ENCODE measurements around the gene NRG3.

Gene NRG3

DNA sequence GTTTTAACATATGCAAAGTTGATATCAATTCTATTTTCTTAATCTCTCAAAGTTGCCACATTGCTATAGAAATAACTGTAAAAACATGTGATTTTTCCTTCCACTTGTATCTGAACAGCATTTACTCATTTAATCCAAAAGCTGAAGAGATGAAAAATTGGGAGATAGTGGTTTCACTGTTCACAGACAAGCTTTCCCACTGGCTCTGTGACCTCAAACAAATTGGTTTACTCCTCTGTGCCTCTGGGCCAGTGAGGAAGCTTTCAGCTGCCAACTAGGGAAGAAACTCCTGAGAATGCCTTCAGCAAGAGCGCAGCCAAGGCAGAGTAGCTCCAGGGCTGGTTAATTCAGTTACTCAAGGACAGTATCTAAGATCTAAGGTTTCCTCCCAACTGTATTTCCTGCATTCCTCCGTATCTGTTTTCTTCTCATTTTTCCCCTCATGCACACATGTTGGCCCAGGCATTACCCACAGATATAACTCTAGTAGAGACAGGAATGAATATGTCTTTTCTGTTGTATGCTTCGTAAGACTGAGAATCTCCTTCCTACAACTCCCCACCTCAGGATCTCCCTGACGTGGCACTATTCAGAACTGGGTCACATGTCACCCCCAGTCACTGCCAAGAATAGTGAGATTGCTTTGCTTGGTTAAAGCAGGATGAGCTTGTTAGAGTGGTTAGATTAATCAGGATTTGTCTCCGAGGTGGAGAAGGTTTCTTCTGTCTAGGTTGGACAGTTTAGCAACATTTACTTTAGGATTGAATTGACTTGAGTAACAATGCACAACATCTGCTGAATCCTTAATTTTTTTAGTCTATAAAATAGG, 315.7 kb downstream of the NRG3 start:
- H3K27me3 Mint-ChIP-seq, result no peaks in the 10 kb centered on the region

DNA sequence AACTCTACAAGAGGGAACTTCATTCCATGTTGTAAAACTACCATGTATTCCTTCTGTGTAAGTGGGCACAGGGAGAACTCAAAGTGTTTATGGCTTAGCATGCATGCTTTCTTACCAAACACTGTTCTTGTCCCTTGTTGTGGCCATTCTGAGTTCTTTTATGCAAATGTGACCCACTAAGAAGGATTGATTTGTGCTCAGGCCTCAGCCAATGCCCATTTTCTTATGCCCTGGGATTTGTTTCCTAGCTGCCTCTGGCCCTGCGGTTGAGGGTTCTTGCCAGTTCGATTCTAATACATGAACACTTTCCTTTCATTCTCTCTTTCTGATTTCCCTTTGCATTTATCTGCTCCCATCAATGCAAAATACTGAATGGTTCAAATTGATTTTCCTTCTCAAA, 316.7 kb downstream of the NRG3 start:
- no peaks in the 10 kb centered on the region for H3K4me1 Mint-ChIP-seq (ENCODE audit: low read depth in 2 of 2)
- no peaks in the 10 kb centered on the region for H3K27me3 Mint-ChIP-seq
- H3K36me3 Mint-ChIP-seq (ENCODE audit: insufficient read depth), result no peaks in the 10 kb centered on the region

More for the DNA sequence above, 315.7 kb downstream of the NRG3 start:
- Mint-ChIP-seq H3K36me3 (ENCODE audit: insufficient read depth) (no peaks in the 10 kb centered on the region), H3K27ac (no peak overlapping the region), H3K9me3 (peaks cover 4 to 17% of the 10 kb centered on the region in 2 donors), H3K4me1 (ENCODE audit: low read depth in 2 of 2) (no peaks in the 10 kb centered on the region), H3K4me3 (no peak overlapping the region)
- DNase-seq (no peak), ATAC-seq (replicated peaks) (no peak)

DNA sequence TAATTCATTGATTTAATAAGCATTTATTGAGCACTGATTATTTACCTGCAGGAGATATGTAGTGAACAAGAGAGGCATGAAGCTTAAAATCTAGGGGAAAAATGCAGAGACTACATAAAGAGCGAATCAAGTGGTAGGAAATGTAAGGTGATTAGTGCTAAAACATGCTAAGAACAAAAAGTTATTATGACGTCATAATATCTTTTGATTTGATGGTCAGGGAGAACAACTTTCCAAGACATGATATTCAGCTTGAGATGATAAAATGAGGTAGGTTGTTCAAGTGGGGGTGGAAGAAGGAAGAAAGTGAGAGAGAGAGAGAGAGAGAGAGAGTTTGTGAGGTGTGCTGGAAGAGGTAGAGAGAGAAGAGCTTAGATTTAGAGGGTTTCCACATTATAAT, 317.7 kb downstream of the NRG3 start:
- no peaks in the 10 kb centered on the region for H3K36me3 Mint-ChIP-seq (ENCODE audit: insufficient read depth)
- H3K4me3 Mint-ChIP-seq, result no peak overlapping the region
- H3K9me3 Mint-ChIP-seq, result peaks cover 4 to 11% of the 10 kb centered on the region in 2 donors
- ATAC-seq (replicated peaks) (no peak), DNase-seq (no peak)
- no peaks in the 10 kb centered on the region for H3K4me1 Mint-ChIP-seq (ENCODE audit: low read depth in 2 of 2)
- H3K27ac Mint-ChIP-seq, result no peak overlapping the region
- no peaks in the 10 kb centered on the region for H3K27me3 Mint-ChIP-seq

More for the DNA sequence above, 316.7 kb downstream of the NRG3 start:
- Mint-ChIP-seq H3K4me3 (no peak overlapping the region), H3K27ac (no peak overlapping the region), H3K9me3 (peaks cover 4 to 17% of the 10 kb centered on the region in 2 donors)
- DNase-seq (no peak), ATAC-seq (replicated peaks) (no peak)

DNA sequence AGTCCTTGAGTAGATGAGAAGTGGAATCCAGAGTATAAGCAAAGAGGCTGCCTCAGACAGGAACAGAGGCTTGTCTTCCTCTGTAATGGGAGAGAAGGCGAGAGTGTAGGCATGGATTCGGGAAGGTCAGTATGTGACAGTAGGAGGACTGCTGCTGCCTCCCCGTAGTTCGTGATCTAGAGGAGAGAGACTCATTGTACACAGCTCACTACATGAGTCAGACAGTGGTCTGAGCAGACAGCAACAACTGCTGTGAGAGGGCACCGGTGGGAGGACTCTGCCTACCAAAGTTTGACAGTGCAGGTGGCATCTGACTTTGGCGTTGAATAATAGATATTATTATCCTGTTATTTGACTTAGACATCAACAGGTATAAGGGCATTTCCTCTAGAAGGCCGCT, 319.4 kb downstream of the NRG3 start:
- H3K27me3 Mint-ChIP-seq, result no peaks in the 10 kb centered on the region
- H3K27ac Mint-ChIP-seq, result no peak overlapping the region
- H3K9me3 Mint-ChIP-seq, result peaks cover 0 to 2% of the 10 kb centered on the region in 2 donors
- no peaks in the 10 kb centered on the region for H3K4me1 Mint-ChIP-seq (ENCODE audit: low read depth in 2 of 2)
- H3K36me3 Mint-ChIP-seq (ENCODE audit: insufficient read depth), result no peaks in the 10 kb centered on the region
- DNase-seq, result no peak
- no peak overlapping the region for H3K4me3 Mint-ChIP-seq
- ATAC-seq (replicated peaks), result no peak

DNA sequence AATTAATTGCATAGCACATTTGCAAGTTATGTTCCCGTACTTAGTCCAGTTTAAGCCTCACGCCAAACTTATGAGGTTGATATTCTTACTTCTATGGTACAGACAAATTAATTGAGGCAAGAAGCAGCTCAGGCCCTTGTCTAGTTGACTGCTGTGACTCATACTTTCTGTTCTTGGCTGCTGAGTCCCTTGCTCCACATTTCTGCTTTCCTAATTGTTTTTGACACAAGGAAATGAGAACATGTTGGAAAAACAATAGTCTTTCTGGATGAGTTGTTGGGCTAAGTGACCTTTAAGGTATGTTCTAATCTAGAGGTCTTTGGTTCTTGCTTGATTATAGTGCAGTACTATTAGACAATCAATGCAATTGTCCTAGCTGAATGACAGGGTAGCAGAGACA, 331.8 kb downstream of the NRG3 start:
- Mint-ChIP-seq H3K4me1 (ENCODE audit: low read depth in 2 of 2) (no peaks in the 10 kb centered on the region), H3K27ac (no peak overlapping the region), H3K36me3 (ENCODE audit: insufficient read depth) (no peaks in the 10 kb centered on the region), H3K4me3 (no peak overlapping the region), H3K27me3 (no peaks in the 10 kb centered on the region), H3K9me3 (peaks cover 9 to 28% of the 10 kb centered on the region in 2 donors)
- ATAC-seq (replicated peaks) (no peak), DNase-seq (no peak)

DNA sequence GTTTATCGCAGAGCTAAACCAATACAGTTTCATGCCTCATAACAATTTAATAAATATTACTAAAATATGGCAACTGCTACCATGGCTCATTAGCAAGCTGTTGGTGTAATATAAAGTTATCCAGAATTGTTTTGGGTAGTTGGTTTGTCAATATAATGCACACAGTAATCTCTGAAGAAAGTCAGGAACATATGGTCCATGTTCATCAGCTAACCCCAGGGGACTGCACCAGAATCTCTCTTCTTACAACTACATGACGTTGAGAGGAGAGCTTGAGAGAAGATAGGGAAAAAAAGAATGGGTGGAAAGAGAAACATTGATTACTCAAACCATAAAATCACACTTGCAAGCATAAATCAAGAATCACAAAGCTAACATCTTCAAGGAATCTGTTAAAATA, 333.7 kb downstream of the NRG3 start:
- Mint-ChIP-seq H3K27me3 (no peaks in the 10 kb centered on the region), H3K36me3 (ENCODE audit: insufficient read depth) (no peaks in the 10 kb centered on the region), H3K4me3 (no peak overlapping the region), H3K27ac (no peak overlapping the region), H3K4me1 (ENCODE audit: low read depth in 2 of 2) (no peaks in the 10 kb centered on the region), H3K9me3 (peaks cover 9 to 25% of the 10 kb centered on the region in 2 donors)
- ATAC-seq (replicated peaks) (no peak), DNase-seq (no peak)

DNA sequence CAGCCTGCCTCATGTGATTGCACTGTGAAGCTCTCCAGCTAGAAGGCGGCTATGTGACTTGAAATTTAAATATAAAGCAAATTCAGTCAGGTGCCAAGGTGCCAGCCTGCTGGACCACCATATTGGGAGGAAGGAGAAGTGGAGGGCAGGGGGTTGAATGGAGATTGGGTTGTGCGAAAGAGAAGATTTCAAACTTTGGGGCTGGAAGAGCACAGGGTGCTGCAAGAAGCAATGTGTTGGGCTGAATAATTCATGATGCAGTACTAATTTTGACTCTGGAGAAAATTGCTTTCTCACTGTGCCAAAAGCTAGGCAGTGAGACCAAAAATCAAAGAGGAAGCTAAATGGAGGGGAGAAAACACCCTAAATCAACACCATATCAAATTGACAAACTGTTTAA, 335.3 kb downstream of the NRG3 start:
- peaks cover 9 to 15% of the 10 kb centered on the region in 2 donors for H3K9me3 Mint-ChIP-seq
- DNase-seq (no peak), ATAC-seq (replicated peaks) (no peak)
- H3K27ac Mint-ChIP-seq, result no peak overlapping the region
- H3K4me3 Mint-ChIP-seq, result no peak overlapping the region
- H3K27me3 Mint-ChIP-seq, result no peaks in the 10 kb centered on the region
- no peaks in the 10 kb centered on the region for H3K4me1 Mint-ChIP-seq (ENCODE audit: low read depth in 2 of 2)
- H3K36me3 Mint-ChIP-seq (ENCODE audit: insufficient read depth), result no peaks in the 10 kb centered on the region

DNA sequence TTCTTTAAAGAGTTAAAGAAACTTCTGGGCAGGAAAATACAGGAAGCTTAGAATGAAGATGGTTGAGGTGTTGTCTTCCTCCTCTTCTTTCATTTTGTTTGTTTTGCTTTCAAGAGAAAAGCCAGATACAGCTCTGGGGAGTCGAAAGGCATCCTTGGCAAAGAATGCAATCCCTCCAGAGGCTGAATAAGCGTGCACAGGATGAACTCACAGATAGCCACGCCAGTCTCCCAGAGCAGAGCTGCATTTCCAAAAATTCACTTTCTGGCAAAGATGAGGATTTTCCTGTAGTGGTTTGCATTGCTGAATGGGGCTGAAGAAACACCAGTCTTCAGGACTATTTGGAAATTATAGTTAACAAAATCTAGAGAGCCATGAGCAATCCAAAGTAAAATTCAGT, 336.4 kb downstream of the NRG3 start:
- no peaks in the 10 kb centered on the region for H3K36me3 Mint-ChIP-seq (ENCODE audit: insufficient read depth)
- H3K9me3 Mint-ChIP-seq, result peaks cover 3 to 4% of the 10 kb centered on the region in 2 donors
- H3K4me3 Mint-ChIP-seq, result no peak overlapping the region
- DNase-seq (no peak), ATAC-seq (replicated peaks) (no peak)
- H3K27ac Mint-ChIP-seq, result no peak overlapping the region
- H3K27me3 Mint-ChIP-seq, result no peaks in the 10 kb centered on the region
- H3K4me1 Mint-ChIP-seq (ENCODE audit: low read depth in 2 of 2), result no peaks in the 10 kb centered on the region

DNA sequence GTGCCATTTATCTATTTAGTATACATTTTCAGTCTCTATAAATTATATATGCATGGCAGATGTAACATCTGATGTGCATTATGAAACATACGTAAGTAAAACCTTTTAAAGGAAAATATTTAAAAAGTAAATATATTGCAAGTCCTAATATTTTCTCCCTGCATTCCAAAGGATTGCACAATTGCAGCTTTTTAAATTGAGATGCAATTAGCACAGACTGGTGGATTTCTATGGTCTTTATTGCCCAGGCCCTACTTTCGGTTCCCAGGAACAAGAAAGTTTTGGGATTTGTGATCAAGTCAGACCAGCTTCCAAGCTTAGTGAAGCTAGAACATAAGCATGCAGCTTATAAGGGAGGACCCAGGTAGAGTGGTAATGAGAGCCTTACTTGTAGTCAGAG, 337.8 kb downstream of the NRG3 start:
- DNase-seq (no peak), ATAC-seq (replicated peaks) (no peak)
- H3K4me1 Mint-ChIP-seq (ENCODE audit: low read depth in 2 of 2), result no peaks in the 10 kb centered on the region
- no peak overlapping the region for H3K4me3 Mint-ChIP-seq
- H3K27ac Mint-ChIP-seq, result no peak overlapping the region
- peaks cover 0 to 1% of the 10 kb centered on the region in 2 donors for H3K9me3 Mint-ChIP-seq
- H3K27me3 Mint-ChIP-seq, result no peaks in the 10 kb centered on the region
- no peaks in the 10 kb centered on the region for H3K36me3 Mint-ChIP-seq (ENCODE audit: insufficient read depth)

DNA sequence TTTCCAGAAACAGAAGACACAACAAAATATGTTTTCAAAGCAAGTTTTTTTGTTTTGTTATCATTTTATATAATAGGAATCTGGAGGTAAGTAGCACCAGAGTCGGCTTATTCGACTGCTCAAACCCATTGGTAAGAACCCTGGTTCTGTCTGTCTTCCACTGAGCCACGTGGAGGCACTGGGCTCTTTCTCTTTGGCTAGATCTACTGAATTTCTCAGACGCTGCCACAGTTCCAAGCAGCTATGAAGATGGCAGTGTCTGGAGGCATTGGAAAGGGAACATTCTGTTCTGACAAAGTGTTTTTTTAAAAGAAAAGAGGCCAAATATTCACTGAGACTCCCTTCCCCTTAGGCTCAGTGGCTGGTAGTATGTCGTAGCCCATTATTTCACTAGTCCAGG, 338.8 kb downstream of the NRG3 start:
- Mint-ChIP-seq H3K9me3 (peaks cover 0 to 3% of the 10 kb centered on the region in 2 donors), H3K27ac (no peak overlapping the region), H3K36me3 (ENCODE audit: insufficient read depth) (no peaks in the 10 kb centered on the region), H3K27me3 (no peaks in the 10 kb centered on the region), H3K4me3 (no peak overlapping the region), H3K4me1 (ENCODE audit: low read depth in 2 of 2) (no peaks in the 10 kb centered on the region)
- DNase-seq (no peak), ATAC-seq (replicated peaks) (no peak)

DNA sequence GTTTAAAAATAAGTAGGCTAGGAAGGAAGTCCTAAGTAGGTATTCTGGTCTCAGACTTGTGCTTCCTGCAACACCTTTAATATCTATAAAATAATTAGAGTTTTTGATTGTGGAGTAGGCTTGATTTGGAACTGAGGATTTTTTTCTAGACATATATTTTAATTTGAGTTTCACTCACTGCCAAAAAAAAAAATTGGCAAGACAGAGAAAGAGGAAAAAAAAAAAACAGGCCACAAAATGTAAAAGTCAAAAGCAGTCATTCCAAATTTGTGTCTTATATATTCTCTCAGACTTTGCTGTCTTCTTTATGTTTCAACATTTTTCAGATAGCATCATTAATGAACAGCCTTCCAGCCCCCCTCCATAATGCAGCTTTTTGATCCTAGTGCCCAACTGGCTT, 346.1 kb downstream of the NRG3 start:
- ATAC-seq (replicated peaks) (no peak), DNase-seq (no peak)
- Mint-ChIP-seq H3K4me1 (ENCODE audit: low read depth in 2 of 2) (no peaks in the 10 kb centered on the region), H3K4me3 (no peak overlapping the region), H3K27ac (no peak overlapping the region), H3K27me3 (no peaks in the 10 kb centered on the region), H3K9me3 (peaks cover 6 to 12% of the 10 kb centered on the region in 2 donors), H3K36me3 (ENCODE audit: insufficient read depth) (no peaks in the 10 kb centered on the region)

DNA sequence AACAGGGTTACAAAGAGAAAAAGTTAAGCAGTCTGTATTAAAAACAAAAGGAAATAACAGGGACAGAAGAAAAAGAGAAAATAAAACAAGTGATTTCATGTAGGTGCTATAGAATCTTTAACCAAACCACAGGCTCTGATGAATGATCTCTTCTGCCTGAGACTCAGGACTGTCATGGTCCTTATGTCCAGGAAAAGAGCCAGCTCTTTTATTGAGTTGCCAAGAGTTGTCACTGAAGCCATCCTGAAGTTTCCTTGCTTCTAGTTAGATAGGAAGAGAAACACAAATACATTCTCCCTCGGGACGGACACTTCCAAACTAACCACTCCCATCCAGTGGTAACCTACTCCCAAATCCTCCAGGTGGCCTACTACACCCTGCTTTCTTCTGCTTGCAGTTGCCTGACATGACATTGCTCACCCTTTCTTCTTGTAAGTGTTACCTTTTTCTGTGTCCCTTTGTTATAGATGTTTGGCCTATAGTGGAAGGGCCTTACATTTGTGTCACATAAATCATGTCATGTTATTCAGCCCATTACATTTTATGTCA, 346.7 kb downstream of the NRG3 start:
- H3K27me3 Mint-ChIP-seq, result no peaks in the 10 kb centered on the region
- no peak overlapping the region for H3K27ac Mint-ChIP-seq
- no peak overlapping the region for H3K4me3 Mint-ChIP-seq
- no peaks in the 10 kb centered on the region for H3K4me1 Mint-ChIP-seq (ENCODE audit: low read depth in 2 of 2)
- ATAC-seq (replicated peaks), result no peak
- no peak for DNase-seq
- peaks cover 6 to 12% of the 10 kb centered on the region in 2 donors for H3K9me3 Mint-ChIP-seq
- H3K36me3 Mint-ChIP-seq (ENCODE audit: insufficient read depth), result no peaks in the 10 kb centered on the region

DNA sequence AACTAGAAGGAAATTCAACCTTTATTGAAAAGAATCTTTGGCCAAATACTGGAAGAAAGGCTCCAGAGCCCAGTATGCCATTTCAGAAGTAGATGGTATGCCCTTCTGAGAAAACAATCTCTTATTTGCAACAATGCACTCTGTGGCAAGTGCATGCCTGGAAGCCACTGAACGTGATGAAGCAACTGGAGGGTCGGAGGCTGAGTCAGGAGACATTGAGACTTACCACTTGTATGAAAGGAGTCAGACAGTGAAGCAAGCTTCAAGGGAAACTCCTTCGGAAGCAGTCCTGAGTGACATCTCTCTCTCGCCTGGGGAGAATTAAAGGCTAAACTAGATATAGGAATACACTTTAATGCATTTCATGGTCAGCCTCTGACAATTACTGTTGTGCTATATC, 353.7 kb downstream of the NRG3 start:
- Mint-ChIP-seq H3K4me3 (no peak overlapping the region), H3K27ac (no peak overlapping the region), H3K4me1 (ENCODE audit: low read depth in 2 of 2) (no peaks in the 10 kb centered on the region), H3K27me3 (no peaks in the 10 kb centered on the region), H3K36me3 (ENCODE audit: insufficient read depth) (no peaks in the 10 kb centered on the region), H3K9me3 (peaks cover 7 to 22% of the 10 kb centered on the region in 2 donors)
- DNase-seq (no peak), ATAC-seq (replicated peaks) (no peak)

DNA sequence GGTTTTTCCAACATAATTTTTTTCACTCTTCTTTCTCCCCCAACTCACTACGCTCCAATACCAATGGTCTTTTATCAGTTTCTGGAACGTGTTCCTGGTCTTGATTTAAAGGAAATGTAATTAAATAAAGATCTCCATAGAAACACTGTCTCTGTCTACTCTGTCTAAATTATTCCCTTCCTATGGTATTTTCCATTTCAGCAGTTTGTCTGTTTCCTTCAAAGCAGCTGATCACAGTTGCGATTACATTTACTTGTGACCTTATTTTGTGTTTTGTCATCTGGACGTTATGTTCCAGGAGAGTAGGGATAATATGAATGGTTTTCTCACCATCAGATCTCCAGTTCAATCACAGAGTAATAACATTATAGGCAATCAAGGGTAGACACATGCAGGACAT, 359.2 kb downstream of the NRG3 start:
- no peak overlapping the region for H3K27ac Mint-ChIP-seq
- DNase-seq (no peak), ATAC-seq (replicated peaks) (no peak)
- peaks cover 8 to 26% of the 10 kb centered on the region in 2 donors for H3K9me3 Mint-ChIP-seq
- no peaks in the 10 kb centered on the region for H3K4me1 Mint-ChIP-seq (ENCODE audit: low read depth in 2 of 2)
- H3K27me3 Mint-ChIP-seq, result no peaks in the 10 kb centered on the region
- no peaks in the 10 kb centered on the region for H3K36me3 Mint-ChIP-seq (ENCODE audit: insufficient read depth)
- H3K4me3 Mint-ChIP-seq, result no peak overlapping the region
